HCT116 (cell line): ENCODE data around the gene DIDO1.

Experiments used
- EGR1 ChIP-seq: IDR thresholded peaks from 2 replicates; pipeline ENCODE4 v1.6.1; 2012; ENCODE audit warnings: low read depth
- EZH2 ChIP-seq: fragments of 200-600 bp; sonication (generic); IDR thresholded peaks from 2 replicates; pipeline ENCODE4 v1.6.1; 2017; ENCODE audit warnings: antibody characterized with exemption, mixed run types
- FOSL1 ChIP-seq: IDR thresholded peaks from 2 replicates; pipeline ENCODE4 v1.6.1; 2012; ENCODE audit warnings: low read depth
- POLR2AphosphoS5 ChIP-seq: IDR thresholded peaks from 2 replicates; pipeline ENCODE4 v1.6.1; 2011; ENCODE audit warnings: mild to moderate bottlenecking, low read depth, low read length, moderate library complexity
- RAD21 ChIP-seq: IDR thresholded peaks from 2 replicates; pipeline ENCODE4 v1.6.1; 2012; ENCODE audit warnings: low read depth, mild to moderate bottlenecking
- REST ChIP-seq: IDR thresholded peaks from 2 replicates; pipeline ENCODE4 v1.6.1; 2012; ENCODE audit warnings: low read depth
- ZNF274 ChIP-seq: fragments of 200-500 bp; sonication (Bioruptor generic); IDR thresholded peaks from 2 replicates; pipeline ENCODE4 v1.6.1; 2014; ENCODE audit warnings: mild to moderate bottlenecking, low read depth, low read length, inconsistent platforms
- TF ChIP-seq, protein P1 (sequence below), 3 experiments: fragments of 200-600 bp in 1 of 3; sonication (generic) in 1 of 3; IDR thresholded peaks in 2 of 3; conservative IDR thresholded peaks in 1 of 3; 2 replicates each; pipeline ENCODE4 v1.5.1; 2012 to 2017; ENCODE audit warnings: low read depth in 2 of 3, low read length in 2 of 3, antibody characterized with exemption in 1 of 3, borderline replicate concordance in 1 of 3, control low read depth in 1 of 3, mild to moderate bottlenecking in 1 of 3, mixed read lengths in 1 of 3, mixed run types in 1 of 3, moderate library complexity in 1 of 3; ENCODE audit not compliant: insufficient read depth in 1 of 3
- TF ChIP-seq, protein P2 (sequence below): IDR thresholded peaks from 2 replicates; pipeline ENCODE4 v1.6.1; 2012

DNA sequence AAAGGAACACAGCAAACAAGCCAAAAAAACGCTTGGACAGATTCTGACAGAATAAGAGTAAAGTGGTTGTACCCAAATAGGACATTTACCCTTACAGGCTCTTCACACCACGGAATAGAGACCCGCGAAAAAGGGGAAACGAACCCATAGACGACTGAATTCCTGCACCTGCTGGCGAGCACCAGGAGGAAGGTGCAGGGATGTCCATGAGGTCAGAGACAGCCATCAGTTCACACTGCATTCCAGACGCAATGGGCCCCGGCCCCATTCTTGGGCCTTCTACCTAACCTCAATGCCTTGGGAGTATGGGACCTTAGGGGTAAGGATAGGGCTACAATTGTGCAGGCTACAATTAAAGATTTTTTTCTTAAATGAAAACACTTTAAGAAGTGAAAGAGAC is 5.2 kb upstream of the DIDO1 start:
- TF ChIP-seq POLR2AphosphoS5: no peak
- no peak for TF ChIP-seq EZH2
- TF ChIP-seq, protein P1, sequence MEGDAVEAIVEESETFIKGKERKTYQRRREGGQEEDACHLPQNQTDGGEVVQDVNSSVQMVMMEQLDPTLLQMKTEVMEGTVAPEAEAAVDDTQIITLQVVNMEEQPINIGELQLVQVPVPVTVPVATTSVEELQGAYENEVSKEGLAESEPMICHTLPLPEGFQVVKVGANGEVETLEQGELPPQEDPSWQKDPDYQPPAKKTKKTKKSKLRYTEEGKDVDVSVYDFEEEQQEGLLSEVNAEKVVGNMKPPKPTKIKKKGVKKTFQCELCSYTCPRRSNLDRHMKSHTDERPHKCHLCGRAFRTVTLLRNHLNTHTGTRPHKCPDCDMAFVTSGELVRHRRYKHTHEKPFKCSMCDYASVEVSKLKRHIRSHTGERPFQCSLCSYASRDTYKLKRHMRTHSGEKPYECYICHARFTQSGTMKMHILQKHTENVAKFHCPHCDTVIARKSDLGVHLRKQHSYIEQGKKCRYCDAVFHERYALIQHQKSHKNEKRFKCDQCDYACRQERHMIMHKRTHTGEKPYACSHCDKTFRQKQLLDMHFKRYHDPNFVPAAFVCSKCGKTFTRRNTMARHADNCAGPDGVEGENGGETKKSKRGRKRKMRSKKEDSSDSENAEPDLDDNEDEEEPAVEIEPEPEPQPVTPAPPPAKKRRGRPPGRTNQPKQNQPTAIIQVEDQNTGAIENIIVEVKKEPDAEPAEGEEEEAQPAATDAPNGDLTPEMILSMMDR (IDR thresholded peaks at IDR 0.05 in 2 of 3, conservative IDR thresholded peaks at IDR 0.05 in 1 of 3; ENCODE audit: borderline replicate concordance in 1 of 3, insufficient read depth in 1 of 3, low read depth in 2 of 3, low read length in 2 of 3): no peak
- TF ChIP-seq, protein P2, sequence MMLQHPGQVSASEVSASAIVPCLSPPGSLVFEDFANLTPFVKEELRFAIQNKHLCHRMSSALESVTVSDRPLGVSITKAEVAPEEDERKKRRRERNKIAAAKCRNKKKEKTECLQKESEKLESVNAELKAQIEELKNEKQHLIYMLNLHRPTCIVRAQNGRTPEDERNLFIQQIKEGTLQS: no peak
- no peak for TF ChIP-seq FOSL1
- TF ChIP-seq REST: no peak
- TF ChIP-seq ZNF274: no peak
- TF ChIP-seq EGR1: no peak
- no peak for TF ChIP-seq RAD21
